GM21528 (cell line): ENCODE measurements around the gene HMGCL.
A peak's percentile ranks its signal among the peaks of the same experiment; 100 is the strongest.
"Not testable (repeated sequence)": the region's sequence is repeated elsewhere in the genome, so short reads cannot be mapped to it uniquely, and the experiment has no call there.

Experiments used
- ATAC-seq: cut with Tn5 transposase; IDR thresholded peaks from one replicate; pipeline ENCODE4 v1.9.1; 2021; ENCODE audit warnings: mild to moderate bottlenecking, moderate library complexity; ENCODE audit not compliant: unreplicated experiment, low FRiP score

The HMGCL gene

GRCh38 chr1:23825076-23825761 lies at the start of gene HMGCL:
Gene HMGCL, minus strand, starts transcription at chr1:23825429. Its CDS starts 14 bp downstream, at chr1:23825415.
- ATAC-seq, result peak; percentile 79

GRCh38 chr1:23872421-23872820 lies 47.2 kb upstream of the HMGCL start:
- no peak for ATAC-seq

- no peak for ATAC-seq
Observed at GRCh38 chr1:23869051-23869450, 43.8 kb upstream of the HMGCL start.

- no peak for ATAC-seq
Observed at GRCh38 chr1:23868557-23869016, 43.4 kb upstream of the HMGCL start.

- ATAC-seq, result peak; percentile 87
Observed at GRCh38 chr1:23867895-23868556, 42.8 kb upstream of the HMGCL start, which contains the start of gene FUCA1. Gene FUCA1, minus strand, starts transcription at chr1:23868290. Its CDS starts 4 bp downstream, at chr1:23868286.

- ATAC-seq, result no peak
Observed at GRCh38 chr1:23867542-23867894, 42.3 kb upstream of the HMGCL start.

- ATAC-seq, result no peak
Observed at GRCh38 chr1:23865543-23865930, 40.3 kb upstream of the HMGCL start.

- no peak for ATAC-seq
Observed at GRCh38 chr1:23864801-23865542, 39.7 kb upstream of the HMGCL start.

- no peak for ATAC-seq
Observed at GRCh38 chr1:23862640-23863039, 37.4 kb upstream of the HMGCL start.

- no peak for ATAC-seq
Observed at GRCh38 chr1:23854568-23854967, 29.3 kb upstream of the HMGCL start.

GRCh38 chr1:23853124-23853523 lies 27.9 kb upstream of the HMGCL start:
- ATAC-seq, result not testable (repeated sequence)

GRCh38 chr1:23851406-23851805 lies 26.2 kb upstream of the HMGCL start:
- not testable (repeated sequence) for ATAC-seq

- no peak for ATAC-seq
Observed at GRCh38 chr1:23848673-23849616, 23.7 kb upstream of the HMGCL start.

- ATAC-seq, result not testable (repeated sequence)
Observed at GRCh38 chr1:23847482-23848095, 22.4 kb upstream of the HMGCL start.

- ATAC-seq, result no peak
Observed at GRCh38 chr1:23845163-23845562, 19.9 kb upstream of the HMGCL start.

GRCh38 chr1:23843644-23844043 lies 18.4 kb upstream of the HMGCL start:
- ATAC-seq, result no peak

GRCh38 chr1:23838401-23838866 lies 13.2 kb upstream of the HMGCL start:
- ATAC-seq, result no peak

- ATAC-seq, result no peak
Observed at GRCh38 chr1:23837908-23838307, 12.7 kb upstream of the HMGCL start.

GRCh38 chr1:23836037-23836436 lies 10.8 kb upstream of the HMGCL start:
- ATAC-seq, result no peak

GRCh38 chr1:23834156-23834555 lies 8.9 kb upstream of the HMGCL start:
- ATAC-seq, result not testable (repeated sequence)
